ENCODE measurements around the gene OGN.

OGN gene

GRCh38 chr9:92404042-92404836 is at the start of gene OGN:
TSS of gene OGN (minus strand) at chr9:92404578. CDS start at chr9:92403407, 1,171 bp downstream.
- Histone ChIP-seq H4K20me1 (ENCODE audit: insufficient read depth, low read length) (no peaks in the 10 kb centered on the region), H3K9ac (ENCODE audit: low read length) (no peak within 1 kb of the TSS), H3K4me1 (ENCODE audit: low read length) (peaks cover 13% of the 10 kb centered on the region), H3K27ac (ENCODE audit: low read length) (no peak within 1 kb of the TSS), H3K4me2 (ENCODE audit: low read length) (no peak within 1 kb of the TSS), H3K79me2 (ENCODE audit: low read length) (no peaks in the 10 kb centered on the region), H3K4me3 (ENCODE audit: low read length) (no peak within 1 kb of the TSS), H3K36me3 (replicated peaks; ENCODE audit: low read depth, low read length) (no peaks in the 10 kb centered on the region), H3K9me3 (ENCODE audit: insufficient read depth, low read length) (no peaks in the 10 kb centered on the region), H2AFZ (ENCODE audit: low read depth, low read length) (no peak within 1 kb of the TSS), H3K27me3 (ENCODE audit: low read depth, low read length) (no peaks in the 10 kb centered on the region)
- TF ChIP-seq EZH2phosphoT487 (IDR thresholded peaks at IDR 0.05; ENCODE audit: low read depth), result no peak
- no peak for TF ChIP-seq CTCF (IDR thresholded peaks at IDR 0.05; ENCODE audit: low read depth, low read length)

- Histone ChIP-seq H3K27ac (ENCODE audit: low read length) (no peak overlapping the region), H3K4me3 (ENCODE audit: low read length) (no peak overlapping the region), H4K20me1 (ENCODE audit: insufficient read depth, low read length) (no peaks in the 10 kb centered on the region), H3K79me2 (ENCODE audit: low read length) (no peaks in the 10 kb centered on the region), H2AFZ (ENCODE audit: low read depth, low read length) (no peak overlapping the region), H3K9me3 (ENCODE audit: insufficient read depth, low read length) (no peaks in the 10 kb centered on the region), H3K9ac (ENCODE audit: low read length) (no peak overlapping the region), H3K4me2 (ENCODE audit: low read length) (no peak overlapping the region), H3K4me1 (ENCODE audit: low read length) (no peaks in the 10 kb centered on the region), H3K36me3 (replicated peaks; ENCODE audit: low read depth, low read length) (no peaks in the 10 kb centered on the region), H3K27me3 (ENCODE audit: low read depth, low read length) (no peaks in the 10 kb centered on the region)
- no peak for TF ChIP-seq CTCF (IDR thresholded peaks at IDR 0.05; ENCODE audit: low read depth, low read length)
- no peak for TF ChIP-seq EZH2phosphoT487 (IDR thresholded peaks at IDR 0.05; ENCODE audit: low read depth)
Measured at GRCh38 chr9:92446536-92446935, 42.2 kb upstream of the OGN start.

- H3K79me2 ChIP-seq (ENCODE audit: low read length), result no peaks in the 10 kb centered on the region
- no peaks in the 10 kb centered on the region for H3K36me3 ChIP-seq (replicated peaks; ENCODE audit: low read depth, low read length)
- TF ChIP-seq CTCF (IDR thresholded peaks at IDR 0.05; ENCODE audit: low read depth, low read length) (no peak), EZH2phosphoT487 (IDR thresholded peaks at IDR 0.05; ENCODE audit: low read depth) (no peak)
- H2AFZ ChIP-seq (ENCODE audit: low read depth, low read length), result no peak overlapping the region
- H3K9me3 ChIP-seq (ENCODE audit: insufficient read depth, low read length), result no peaks in the 10 kb centered on the region
- H3K27me3 ChIP-seq (ENCODE audit: low read depth, low read length), result no peaks in the 10 kb centered on the region
- H3K4me3 ChIP-seq (ENCODE audit: low read length), result no peak overlapping the region
- no peak overlapping the region for H3K4me2 ChIP-seq (ENCODE audit: low read length)
- no peak overlapping the region for H3K9ac ChIP-seq (ENCODE audit: low read length)
- 0 out of 2 replicates have a peak, but pooled peaks cover 5% of the 10 kb centered on the region for H3K4me1 ChIP-seq (ENCODE audit: low read length)
- no peak overlapping the region for H3K27ac ChIP-seq (ENCODE audit: low read length)
- no peaks in the 10 kb centered on the region for H4K20me1 ChIP-seq (ENCODE audit: insufficient read depth, low read length)
Measured at GRCh38 chr9:92444841-92445240, 40.5 kb upstream of the OGN start.

GRCh38 chr9:92440751-92441046 is 36.3 kb upstream of the OGN start:
- TF ChIP-seq EZH2phosphoT487 (IDR thresholded peaks at IDR 0.05; ENCODE audit: low read depth), result no peak
- Histone ChIP-seq H3K4me2 (ENCODE audit: low read length) (no peak overlapping the region), H3K4me3 (ENCODE audit: low read length) (no peak overlapping the region), H3K27ac (ENCODE audit: low read length) (no peak overlapping the region), H3K36me3 (replicated peaks; ENCODE audit: low read depth, low read length) (no peaks in the 10 kb centered on the region), H2AFZ (ENCODE audit: low read depth, low read length) (no peak overlapping the region), H3K9me3 (ENCODE audit: insufficient read depth, low read length) (no peaks in the 10 kb centered on the region), H3K4me1 (ENCODE audit: low read length) (0 out of 2 replicates have a peak, but pooled peaks cover 5% of the 10 kb centered on the region), H3K9ac (ENCODE audit: low read length) (no peak overlapping the region), H3K79me2 (ENCODE audit: low read length) (no peaks in the 10 kb centered on the region), H3K27me3 (ENCODE audit: low read depth, low read length) (no peaks in the 10 kb centered on the region), H4K20me1 (ENCODE audit: insufficient read depth, low read length) (peaks cover 2% of the 10 kb centered on the region; the same call in 1 of the 2 replicates)
